C4-2B (cell line): ENCODE results near the gene BOLA1.
"Not testable (repeated sequence)": the region's sequence is repeated elsewhere in the genome, so short reads cannot be mapped to it uniquely, and the experiment has no call there.

Experiments
- ZFX ChIP-seq: fragments of 450-650 bp; IDR thresholded peaks from 2 replicates; pipeline ENCODE4 v1.6.1; 2017
- TF ChIP-seq, protein P1 (sequence below): fragments of 450-650 bp; conservative IDR thresholded peaks from 2 replicates; pipeline ENCODE4 v1.5.1; 2017; ENCODE audit warnings: mild to moderate bottlenecking

- TF ChIP-seq, protein P1, sequence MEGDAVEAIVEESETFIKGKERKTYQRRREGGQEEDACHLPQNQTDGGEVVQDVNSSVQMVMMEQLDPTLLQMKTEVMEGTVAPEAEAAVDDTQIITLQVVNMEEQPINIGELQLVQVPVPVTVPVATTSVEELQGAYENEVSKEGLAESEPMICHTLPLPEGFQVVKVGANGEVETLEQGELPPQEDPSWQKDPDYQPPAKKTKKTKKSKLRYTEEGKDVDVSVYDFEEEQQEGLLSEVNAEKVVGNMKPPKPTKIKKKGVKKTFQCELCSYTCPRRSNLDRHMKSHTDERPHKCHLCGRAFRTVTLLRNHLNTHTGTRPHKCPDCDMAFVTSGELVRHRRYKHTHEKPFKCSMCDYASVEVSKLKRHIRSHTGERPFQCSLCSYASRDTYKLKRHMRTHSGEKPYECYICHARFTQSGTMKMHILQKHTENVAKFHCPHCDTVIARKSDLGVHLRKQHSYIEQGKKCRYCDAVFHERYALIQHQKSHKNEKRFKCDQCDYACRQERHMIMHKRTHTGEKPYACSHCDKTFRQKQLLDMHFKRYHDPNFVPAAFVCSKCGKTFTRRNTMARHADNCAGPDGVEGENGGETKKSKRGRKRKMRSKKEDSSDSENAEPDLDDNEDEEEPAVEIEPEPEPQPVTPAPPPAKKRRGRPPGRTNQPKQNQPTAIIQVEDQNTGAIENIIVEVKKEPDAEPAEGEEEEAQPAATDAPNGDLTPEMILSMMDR, result not testable (repeated sequence)
- TF ChIP-seq ZFX, result not testable (repeated sequence)
Observed at GRCh38 chr1:149938668-149939003, 39.3 kb downstream of the BOLA1 start.
